HL-60 (cell line): ENCODE measurements around the gene ZNF587.
"Not testable (repeated sequence)": the region's sequence is repeated elsewhere in the genome, so short reads cannot be mapped to it uniquely, and the experiment has no call there.

Source experiments
- DNase-seq, 2 experiments: peaks; one replicate each; pipeline ENCODE4 v3.0.0-alpha.2; 2010 to 2020; ENCODE audit warnings: low read depth in 1 of 2, low spot score in 1 of 2
- H3K27ac ChIP-seq: fragments of 250-450 bp; sonication (Bioruptor Pico); replicated peaks from 2 replicates; pipeline ENCODE4 v1.5.1; 2020; ENCODE audit warnings: mild to moderate bottlenecking, moderate library complexity
- H3K27me3 ChIP-seq: fragments of 250-450 bp; sonication (Bioruptor Pico); 2 replicates; pipeline ENCODE4 v1.5.1; 2021; ENCODE audit warnings: mild to moderate bottlenecking, moderate library complexity; ENCODE audit not compliant: insufficient read depth, poor library complexity, severe bottlenecking
- H3K4me3 ChIP-seq: replicated peaks from 2 replicates; pipeline ENCODE4 v1.5.1; 2011; ENCODE audit warnings: mild to moderate bottlenecking, control low read depth, low read length; ENCODE audit not compliant: insufficient read depth
- GABPA ChIP-seq: IDR thresholded peaks from 2 replicates; pipeline ENCODE4 v1.6.1; 2012; ENCODE audit warnings: low read depth
- POLR2AphosphoS5 ChIP-seq: IDR thresholded peaks from 2 replicates; pipeline ENCODE4 v1.6.1; 2012; ENCODE audit warnings: low read depth
- REST ChIP-seq: IDR thresholded peaks from 2 replicates; pipeline ENCODE4 v1.6.1; 2012; ENCODE audit warnings: low read depth; ENCODE audit not compliant: insufficient replicate concordance
- SPI1 ChIP-seq: IDR thresholded peaks from 2 replicates; pipeline ENCODE4 v1.6.1; 2012; ENCODE audit warnings: low read depth, mild to moderate bottlenecking, borderline replicate concordance
- TF ChIP-seq, protein P1 (sequence below): IDR thresholded peaks from one replicate; pipeline ENCODE4 v1.5.1; 2011; ENCODE audit warnings: low read length, control low read depth, inconsistent platforms; ENCODE audit not compliant: insufficient read depth

The ZNF587 gene

DNA sequence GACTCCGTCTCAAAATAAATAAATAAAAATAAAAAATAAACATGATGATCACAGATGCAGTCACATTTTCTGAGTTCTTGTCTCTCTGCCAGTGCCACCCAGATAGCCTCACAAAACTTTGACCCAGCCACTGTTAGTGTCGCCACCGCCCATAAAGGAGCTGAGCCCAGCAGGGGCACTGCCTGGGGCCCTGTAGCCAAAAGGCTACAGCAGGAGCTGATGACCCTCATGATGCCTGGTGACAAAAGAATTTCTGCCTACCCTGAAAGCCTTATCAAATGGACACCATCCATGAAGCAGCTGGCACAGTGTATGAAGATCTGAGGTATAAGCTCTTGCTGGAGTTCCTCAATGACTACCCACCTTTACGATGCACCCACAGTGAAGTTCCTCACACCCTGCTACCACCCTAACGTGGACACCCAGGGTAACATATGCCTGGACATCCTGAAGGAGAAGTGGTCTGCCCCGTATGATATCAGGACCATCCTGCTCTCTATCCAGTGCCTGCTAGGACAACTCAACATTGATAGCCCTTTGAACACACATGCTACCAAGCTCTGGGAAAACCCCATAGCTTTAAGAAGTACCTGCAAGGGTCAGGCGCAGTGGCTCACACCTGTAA lies 18.3 kb downstream of the ZNF587 start:
- H3K27ac ChIP-seq: no peak overlapping the region
- H3K27me3 ChIP-seq: no peaks in the 10 kb centered on the region
- no peak for TF ChIP-seq SPI1
- no peak for TF ChIP-seq GABPA
- no peak for TF ChIP-seq REST
- TF ChIP-seq POLR2AphosphoS5: peak; percentile 52; the same call in 1 of the 2 replicates
- no peak for DNase-seq
- H3K4me3 ChIP-seq: no peak overlapping the region

- H3K27me3 ChIP-seq, H3K4me3 ChIP-seq, H3K27ac ChIP-seq, DNase-seq: not testable (repeated sequence)
These were observed 20.0 kb downstream of the ZNF587 start for GRCh38 chr19:57869655-57870054.

- no peak for TF ChIP-seq GABPA
- no peak for TF ChIP-seq POLR2AphosphoS5
- no peak for TF ChIP-seq REST
- TF ChIP-seq, protein P1, sequence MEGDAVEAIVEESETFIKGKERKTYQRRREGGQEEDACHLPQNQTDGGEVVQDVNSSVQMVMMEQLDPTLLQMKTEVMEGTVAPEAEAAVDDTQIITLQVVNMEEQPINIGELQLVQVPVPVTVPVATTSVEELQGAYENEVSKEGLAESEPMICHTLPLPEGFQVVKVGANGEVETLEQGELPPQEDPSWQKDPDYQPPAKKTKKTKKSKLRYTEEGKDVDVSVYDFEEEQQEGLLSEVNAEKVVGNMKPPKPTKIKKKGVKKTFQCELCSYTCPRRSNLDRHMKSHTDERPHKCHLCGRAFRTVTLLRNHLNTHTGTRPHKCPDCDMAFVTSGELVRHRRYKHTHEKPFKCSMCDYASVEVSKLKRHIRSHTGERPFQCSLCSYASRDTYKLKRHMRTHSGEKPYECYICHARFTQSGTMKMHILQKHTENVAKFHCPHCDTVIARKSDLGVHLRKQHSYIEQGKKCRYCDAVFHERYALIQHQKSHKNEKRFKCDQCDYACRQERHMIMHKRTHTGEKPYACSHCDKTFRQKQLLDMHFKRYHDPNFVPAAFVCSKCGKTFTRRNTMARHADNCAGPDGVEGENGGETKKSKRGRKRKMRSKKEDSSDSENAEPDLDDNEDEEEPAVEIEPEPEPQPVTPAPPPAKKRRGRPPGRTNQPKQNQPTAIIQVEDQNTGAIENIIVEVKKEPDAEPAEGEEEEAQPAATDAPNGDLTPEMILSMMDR: no peak
- Histone ChIP-seq H3K4me3 (no peak overlapping the region), H3K27ac (no peak overlapping the region), H3K27me3 (no peaks in the 10 kb centered on the region)
- DNase-seq: no peak
These were observed 20.6 kb downstream of the ZNF587 start for GRCh38 chr19:57870225-57870624.

GRCh38 chr19:57872450-57872849 lies 22.8 kb downstream of the ZNF587 start:
- Histone ChIP-seq H3K4me3 (no peak overlapping the region), H3K27me3 (no peaks in the 10 kb centered on the region), H3K27ac (no peak overlapping the region)
- TF ChIP-seq POLR2AphosphoS5: no peak
- TF ChIP-seq REST: no peak
- TF ChIP-seq, protein P1: no peak
- no peak for TF ChIP-seq SPI1
- no peak for TF ChIP-seq GABPA
- no peak for DNase-seq

DNA sequence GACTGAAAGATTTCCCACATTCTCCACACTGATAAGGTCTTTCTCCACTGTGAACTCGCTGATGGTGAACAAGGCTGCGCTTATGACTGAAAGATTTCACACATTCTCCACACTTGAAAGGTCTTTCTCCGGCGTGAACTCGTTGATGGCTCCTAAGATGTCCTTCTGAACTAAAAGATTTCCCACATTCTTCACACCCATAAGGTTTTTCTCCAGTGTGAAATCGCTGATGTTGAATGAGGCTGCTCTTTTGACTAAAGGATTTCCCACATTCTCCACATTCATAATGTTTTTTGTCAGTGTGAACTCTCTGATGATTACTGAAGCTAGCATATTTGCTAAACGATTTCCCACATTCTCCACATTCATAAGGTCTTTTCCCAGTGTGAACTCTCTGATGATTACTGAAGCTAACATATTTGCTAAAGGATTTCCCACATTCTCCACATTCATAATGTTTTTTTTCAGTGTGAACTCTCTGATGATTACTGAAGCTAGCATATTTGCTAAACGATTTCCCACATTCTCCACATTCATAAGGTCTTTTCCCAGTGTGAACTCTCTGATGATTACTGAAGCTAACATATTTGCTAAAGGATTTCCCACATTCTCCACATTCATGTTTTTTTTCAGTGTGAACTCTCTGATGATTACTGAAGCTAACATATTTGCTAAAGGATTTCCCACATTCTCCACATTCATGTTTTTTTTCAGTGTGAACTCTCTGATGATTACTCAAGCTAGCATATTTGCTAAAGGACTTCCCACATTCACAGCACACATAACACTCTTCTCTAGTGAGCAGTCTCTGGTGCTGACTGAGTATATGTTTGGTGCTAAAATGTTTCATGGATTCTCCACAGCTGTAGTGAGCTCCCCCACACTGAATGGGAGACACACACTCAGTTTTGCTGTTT lies 24.5 kb downstream of the ZNF587 start:
- H3K27me3 ChIP-seq, H3K27ac ChIP-seq, DNase-seq, H3K4me3 ChIP-seq: not testable (repeated sequence)
